Naive B cell (primary cell): ENCODE data around the gene TMUB2. TPM values are rescaled to one million over a fixed set of nuclear protein-coding genes. Genes with fewer than 3 reads are reported as not detected.

ENCODE experiments used
- ATAC-seq, 2 donors: fragments of 150-1000 bp; cut with Tn5 transposase; 2 replicates each; pipeline ENCODE4 v1.10.0; 2021; ENCODE audit warnings: low read depth in 2 of 2, mild to moderate bottlenecking in 2 of 2, moderate library complexity in 2 of 2
- DNase-seq: peaks from one replicate; pipeline ENCODE4 v3.0.0; 2022
- H3K27ac Mint-ChIP-seq, 6 donors: one replicate each; pipeline ENCODE4 v1.8.0; 2020 to 2022; ENCODE audit warnings: mild to moderate bottlenecking in 6 of 6, mixed read lengths in 6 of 6, moderate library complexity in 5 of 6, inconsistent platforms in 2 of 6
- H3K27me3 Mint-ChIP-seq, 3 donors: one replicate each; pipeline ENCODE4 v1.8.0; 2021 to 2022; ENCODE audit warnings: mixed read lengths in 3 of 3, mild to moderate bottlenecking in 1 of 3
- H3K36me3 Mint-ChIP-seq, 2 donors: one replicate each; pipeline ENCODE4 v1.8.0; 2020 to 2022; ENCODE audit warnings: mixed read lengths in 2 of 2, inconsistent platforms in 1 of 2, mild to moderate bottlenecking in 1 of 2
- H3K4me1 Mint-ChIP-seq, 3 donors: one replicate each; pipeline ENCODE4 v1.8.0; 2020 to 2022; ENCODE audit warnings: mixed read lengths in 3 of 3, inconsistent platforms in 1 of 3, mild to moderate bottlenecking in 1 of 3, moderate library complexity in 1 of 3
- H3K4me3 Mint-ChIP-seq, 8 donors: one replicate each; pipeline ENCODE4 v1.8.0; 2020 to 2022; ENCODE audit warnings: mild to moderate bottlenecking in 8 of 8, mixed read lengths in 8 of 8, moderate library complexity in 8 of 8, inconsistent platforms in 2 of 8
- H3K9me3 Mint-ChIP-seq, 7 donors: one replicate each; pipeline ENCODE4 v1.8.0; 2020 to 2022; ENCODE audit warnings: mixed read lengths in 7 of 7, mild to moderate bottlenecking in 5 of 7, inconsistent platforms in 2 of 7, moderate library complexity in 1 of 7
- polyA plus RNA-seq, 6 donors: library from polyadenylated mRNA; unstranded; fragments of 300-500 nt; fragmentation: Illumina TruSeq; gene quantifications; one replicate each; pipeline ENCODE4 v1.2.3, GENCODE V29; 2021; ENCODE audit warnings: low read depth in 6 of 6

TMUB2 gene
- polyA plus RNA-seq, 6 donors from 2014 or later = 39.7 to 69.9 (median 44.8) TPM

- Mint-ChIP-seq H3K27me3 (no peaks in the 10 kb centered on the region), H3K27ac (no peak overlapping the region), H3K36me3 (no peaks in the 10 kb centered on the region), H3K9me3 (no peaks in the 10 kb centered on the region), H3K4me1 (peaks cover 8 to 10% (median 8%) of the 10 kb centered on the region in 3 donors), H3K4me3 (no peak overlapping the region)
- DNase-seq (no peak), ATAC-seq (no peak)
Measured at GRCh38 chr17:44164476-44164875, 22.3 kb upstream of the TMUB2 start.

- Mint-ChIP-seq H3K36me3 (no peaks in the 10 kb centered on the region), H3K4me1 (peaks cover 12 to 20% (median 14%) of the 10 kb centered on the region in 3 donors), H3K4me3 (no peak overlapping the region), H3K9me3 (no peaks in the 10 kb centered on the region), H3K27me3 (no peaks in the 10 kb centered on the region), H3K27ac (peak overlapping the region in 2 of 6 donors; percentile 22 to 42)
- DNase-seq (no peak), ATAC-seq (no peak)
Measured at GRCh38 chr17:44167181-44167861, 19.5 kb upstream of the TMUB2 start.

- peaks cover 12 to 20% (median 14%) of the 10 kb centered on the region in 3 donors for H3K4me1 Mint-ChIP-seq
- DNase-seq (no peak), ATAC-seq (no peak)
- H3K27ac Mint-ChIP-seq = peak overlapping the region in 2 of 6 donors; percentile 22 to 59
- no peaks in the 10 kb centered on the region for H3K36me3 Mint-ChIP-seq
- H3K27me3 Mint-ChIP-seq = no peaks in the 10 kb centered on the region
- H3K9me3 Mint-ChIP-seq = no peaks in the 10 kb centered on the region
- no peak overlapping the region for H3K4me3 Mint-ChIP-seq
Measured at GRCh38 chr17:44170135-44170498, 16.7 kb upstream of the TMUB2 start.

- no peak within 1 kb of the TSS for H3K4me3 Mint-ChIP-seq
- H3K27ac Mint-ChIP-seq = peak within 1 kb of the TSS in 3 of 6 donors; percentile 28 to 59 (median 29)
- no peak for ATAC-seq
- no peaks in the 10 kb centered on the region for H3K9me3 Mint-ChIP-seq
- H3K27me3 Mint-ChIP-seq = no peaks in the 10 kb centered on the region
- no peak for DNase-seq
- H3K36me3 Mint-ChIP-seq = no peaks in the 10 kb centered on the region
- H3K4me1 Mint-ChIP-seq = peaks cover 12 to 20% (median 14%) of the 10 kb centered on the region in 3 donors
Measured at GRCh38 chr17:44170499-44171201, 16.1 kb upstream of the TMUB2 start, which contains the start of gene ASB16. ASB16 (plus strand) TSS chr17:44170704; CDS start chr17:44170790, 86 bp downstream.

- Mint-ChIP-seq H3K27ac (peak overlapping the region in 2 of 6 donors; percentile 15 to 73), H3K4me3 (no peak overlapping the region), H3K4me1 (peaks cover 10 to 20% (median 12%) of the 10 kb centered on the region in 3 donors), H3K27me3 (no peaks in the 10 kb centered on the region), H3K36me3 (no peaks in the 10 kb centered on the region), H3K9me3 (no peaks in the 10 kb centered on the region)
- DNase-seq (no peak), ATAC-seq (no peak)
Measured at GRCh38 chr17:44171931-44172455, 14.8 kb upstream of the TMUB2 start.

GRCh38 chr17:44174427-44174826, 12.3 kb upstream of the TMUB2 start:
- H3K4me3 Mint-ChIP-seq = no peak overlapping the region
- ATAC-seq (no peak), DNase-seq (no peak)
- no peaks in the 10 kb centered on the region for H3K27me3 Mint-ChIP-seq
- H3K27ac Mint-ChIP-seq = no peak overlapping the region
- H3K36me3 Mint-ChIP-seq = peaks cover 5 to 8% of the 10 kb centered on the region in 2 donors
- H3K9me3 Mint-ChIP-seq = no peaks in the 10 kb centered on the region
- H3K4me1 Mint-ChIP-seq = peaks cover 4 to 11% (median 10%) of the 10 kb centered on the region in 3 donors

- DNase-seq (no peak), ATAC-seq (no peak)
- Mint-ChIP-seq H3K27ac (peak overlapping the region in 1 of 6 donors; percentile 21), H3K27me3 (no peaks in the 10 kb centered on the region), H3K9me3 (no peaks in the 10 kb centered on the region), H3K36me3 (peaks cover 5 to 8% of the 10 kb centered on the region in 2 donors), H3K4me3 (no peak overlapping the region), H3K4me1 (peaks cover 0 to 4% (median 0%) of the 10 kb centered on the region in 3 donors)
Measured at GRCh38 chr17:44176257-44176656, 10.5 kb upstream of the TMUB2 start.

GRCh38 chr17:44176671-44177501, 9.9 kb upstream of the TMUB2 start:
- Mint-ChIP-seq H3K27me3 (no peaks in the 10 kb centered on the region), H3K36me3 (peaks cover 5 to 12% of the 10 kb centered on the region in 2 donors), H3K27ac (no peak overlapping the region), H3K4me3 (no peak overlapping the region), H3K9me3 (no peaks in the 10 kb centered on the region), H3K4me1 (peaks cover 3 to 8% (median 3%) of the 10 kb centered on the region in 3 donors)
- no peak for ATAC-seq
- no peak for DNase-seq

GRCh38 chr17:44177640-44178039, 9.1 kb upstream of the TMUB2 start:
- Mint-ChIP-seq H3K27me3 (no peaks in the 10 kb centered on the region), H3K9me3 (no peaks in the 10 kb centered on the region), H3K4me1 (peaks cover 7 to 10% (median 8%) of the 10 kb centered on the region in 3 donors), H3K4me3 (no peak overlapping the region), H3K36me3 (peaks cover 5 to 14% of the 10 kb centered on the region in 2 donors), H3K27ac (no peak overlapping the region)
- no peak for ATAC-seq
- DNase-seq = no peak

GRCh38 chr17:44178133-44178532, 8.6 kb upstream of the TMUB2 start:
- Mint-ChIP-seq H3K36me3 (peaks cover 5 to 14% of the 10 kb centered on the region in 2 donors), H3K4me3 (no peak overlapping the region), H3K9me3 (no peaks in the 10 kb centered on the region), H3K27ac (no peak overlapping the region), H3K27me3 (no peaks in the 10 kb centered on the region), H3K4me1 (peaks cover 7 to 10% (median 8%) of the 10 kb centered on the region in 3 donors)
- ATAC-seq = no peak
- no peak for DNase-seq

GRCh38 chr17:44183024-44183423, 3.7 kb upstream of the TMUB2 start:
- ATAC-seq = no peak
- Mint-ChIP-seq H3K4me1 (peaks cover 29 to 46% (median 33%) of the 10 kb centered on the region in 3 donors), H3K36me3 (peaks cover 5 to 14% of the 10 kb centered on the region in 2 donors), H3K27ac (peak overlapping the region in 1 of 6 donors; percentile 10), H3K27me3 (no peaks in the 10 kb centered on the region), H3K9me3 (no peaks in the 10 kb centered on the region), H3K4me3 (peak overlapping the region in 2 of 8 donors; percentile 33 to 63)
- no peak for DNase-seq

- no peaks in the 10 kb centered on the region for H3K9me3 Mint-ChIP-seq
- ATAC-seq (no peak), DNase-seq (no peak)
- H3K27me3 Mint-ChIP-seq = no peaks in the 10 kb centered on the region
- H3K36me3 Mint-ChIP-seq = peaks cover 0 to 7% of the 10 kb centered on the region in 2 donors
- peak overlapping the region in 2 of 8 donors; percentile 98 to 100 for H3K4me3 Mint-ChIP-seq
- H3K4me1 Mint-ChIP-seq = peaks cover 31 to 52% (median 39%) of the 10 kb centered on the region in 3 donors
- peak overlapping the region in 1 of 6 donors; percentile 33 for H3K27ac Mint-ChIP-seq
Measured at GRCh38 chr17:44184212-44184810, 2.5 kb upstream of the TMUB2 start.
